HEK293 (cell line): ENCODE measurements around the gene PRKCE.
A peak's percentile ranks its signal among the peaks of the same experiment; 100 is the strongest.

Experiments
- CTCF ChIA-PET: fragments of 350-600 bp; formaldehyde crosslinking; extraction: SDS; loops from one replicate; lab custom pipeline; 2021; ENCODE audit warnings: antibody characterized with exemption; lab: Yijun Ruan, JAX
- POLR2A ChIA-PET: fragments of 300-600 bp; formaldehyde crosslinking; extraction: SDS; loops from one replicate; lab custom pipeline; 2020; ENCODE audit warnings: antibody characterized with exemption, inconsistent platforms; lab: Yijun Ruan, JAX
- H3K27ac ChIP-seq: fragments of 200-500 bp; sonication (Bioruptor generic); 2 replicates; pipeline ENCODE4 v1.5.1; 2014; ENCODE audit warnings: low read depth, low read length, control low read depth, inconsistent platforms; ENCODE audit errors: extremely low read depth
- H3K36me3 ChIP-seq, 2 experiments: fragments of 200-500 bp in 1 of 2; sonication (Bioruptor generic) in 1 of 2; 1 replicate in 1 of 2; 2 replicates in 1 of 2; pipeline ENCODE4 v1.5.1; 2014 to 2017; ENCODE audit warnings: inconsistent platforms in 2 of 2, low read length in 2 of 2; ENCODE audit not compliant: control insufficient read depth in 2 of 2, insufficient read depth in 1 of 2
- H3K4me1 ChIP-seq: fragments of 200-500 bp; sonication (Bioruptor generic); 2 replicates; pipeline ENCODE4 v1.5.1; 2014; ENCODE audit warnings: mild to moderate bottlenecking, low read length, inconsistent platforms; ENCODE audit not compliant: control insufficient read depth, insufficient read depth
- H3K4me3 ChIP-seq: 2 replicates; pipeline ENCODE4 v1.5.1; 2011; ENCODE audit warnings: low read depth, mild to moderate bottlenecking, control low read depth, low read length, moderate library complexity
- H3K9me3 ChIP-seq: fragments of 200-500 bp; sonication (Bioruptor generic); 2 replicates; pipeline ENCODE4 v1.5.1; 2014; ENCODE audit warnings: low read depth, low read length, inconsistent platforms; ENCODE audit not compliant: control insufficient read depth, insufficient read depth
- FEZF1 ChIP-seq: fragments of 450-650 bp; formaldehyde crosslinking; IDR thresholded peaks from 2 replicates; pipeline ENCODE4 v1.5.1; 2016; ENCODE audit warnings: missing biosample characterization, missing genetic modification characterization
- IKZF3 ChIP-seq: fragments of 450-650 bp; IDR thresholded peaks from 2 replicates; pipeline ENCODE4 v1.5.0; 2018; ENCODE audit warnings: missing biosample characterization, mild to moderate bottlenecking, missing genetic modification characterization, moderate library complexity
- KLF1 ChIP-seq: fragments of 450-650 bp; formaldehyde crosslinking; IDR thresholded peaks from 2 replicates; pipeline ENCODE4 v1.5.1; 2016; ENCODE audit warnings: missing biosample characterization, missing genetic modification characterization
- REPIN1 ChIP-seq: fragments of 450-650 bp; formaldehyde crosslinking; IDR thresholded peaks from 2 replicates; pipeline ENCODE4 v1.5.1; 2017; ENCODE audit warnings: missing biosample characterization, missing genetic modification characterization, low read depth
- SALL2 ChIP-seq: fragments of 450-650 bp; formaldehyde crosslinking; IDR thresholded peaks from 2 replicates; pipeline ENCODE4 v1.5.0; 2017; ENCODE audit warnings: missing biosample characterization, mild to moderate bottlenecking, missing genetic modification characterization, borderline replicate concordance
- SETDB1 ChIP-seq: IDR thresholded peaks from one replicate; pipeline ENCODE4 v1.6.1; 2017; ENCODE audit warnings: mild to moderate bottlenecking, low read length, moderate library complexity, mixed read lengths; ENCODE audit not compliant: insufficient read length
- ZBTB1 ChIP-seq: fragments of 450-650 bp; formaldehyde crosslinking; IDR thresholded peaks from 2 replicates; pipeline ENCODE4 v1.5.1; 2016; ENCODE audit warnings: missing biosample characterization, missing genetic modification characterization
- ZBTB21 ChIP-seq: fragments of 450-650 bp; formaldehyde crosslinking; IDR thresholded peaks from 2 replicates; pipeline ENCODE4 v1.5.1; 2017; ENCODE audit warnings: missing biosample characterization, missing genetic modification characterization
- ZBTB8A ChIP-seq: fragments of 450-650 bp; formaldehyde crosslinking; IDR thresholded peaks from 2 replicates; pipeline ENCODE4 v1.5.1; 2016; ENCODE audit warnings: missing biosample characterization, missing genetic modification characterization
- ZFHX2 ChIP-seq: fragments of 450-650 bp; formaldehyde crosslinking; conservative IDR thresholded peaks from 2 replicates; pipeline ENCODE4 v1.5.1; 2016; ENCODE audit warnings: missing biosample characterization, missing genetic modification characterization
- ZIC2 ChIP-seq: fragments of 450-650 bp; formaldehyde crosslinking; IDR thresholded peaks from 2 replicates; pipeline ENCODE4 v1.5.1; 2016; ENCODE audit warnings: missing biosample characterization, missing genetic modification characterization
- ZNF112 ChIP-seq: fragments of 450-650 bp; formaldehyde crosslinking; IDR thresholded peaks from 2 replicates; pipeline ENCODE4 v1.5.0; 2017; ENCODE audit warnings: missing biosample characterization, missing genetic modification characterization
- ZNF157 ChIP-seq: fragments of 450-650 bp; formaldehyde crosslinking; IDR thresholded peaks from 2 replicates; pipeline ENCODE4 v1.5.1; 2016; ENCODE audit warnings: missing biosample characterization, missing genetic modification characterization
- ZNF335 ChIP-seq: fragments of 450-650 bp; formaldehyde crosslinking; conservative IDR thresholded peaks from 2 replicates; pipeline ENCODE4 v1.5.1; 2016; ENCODE audit warnings: missing biosample characterization, missing genetic modification characterization
- ZNF341 ChIP-seq: fragments of 450-650 bp; formaldehyde crosslinking; IDR thresholded peaks from 2 replicates; pipeline ENCODE4; 2016; ENCODE audit warnings: low read depth, missing biosample characterization, missing genetic modification characterization
- ZNF501 ChIP-seq: fragments of 450-650 bp; formaldehyde crosslinking; IDR thresholded peaks from 2 replicates; pipeline ENCODE4 v1.5.1; 2016; ENCODE audit warnings: missing biosample characterization, missing genetic modification characterization
- ZNF561 ChIP-seq: fragments of 450-650 bp; IDR thresholded peaks from 2 replicates; pipeline ENCODE4 v1.5.1; 2018; ENCODE audit warnings: missing biosample characterization, missing genetic modification characterization, borderline replicate concordance
- ZNF571 ChIP-seq: fragments of 450-650 bp; formaldehyde crosslinking; IDR thresholded peaks from 2 replicates; pipeline ENCODE4 v1.5.0; 2017; ENCODE audit warnings: missing biosample characterization, missing genetic modification characterization
- ZNF596 ChIP-seq: fragments of 450-650 bp; IDR thresholded peaks from 2 replicates; pipeline ENCODE4 v1.5.0; 2018; ENCODE audit warnings: missing biosample characterization, mild to moderate bottlenecking, missing genetic modification characterization, moderate library complexity
- ZSCAN23 ChIP-seq: fragments of 450-650 bp; formaldehyde crosslinking; IDR thresholded peaks from 2 replicates; pipeline ENCODE4 v1.5.1; 2016; ENCODE audit warnings: missing biosample characterization, missing genetic modification characterization
- TF ChIP-seq, protein P1 (sequence below): fragments of 450-650 bp; formaldehyde crosslinking; IDR thresholded peaks from 2 replicates; pipeline ENCODE4 v1.5.1; 2016; ENCODE audit warnings: missing biosample characterization, missing genetic modification characterization
- TF ChIP-seq, protein P2 (sequence below): fragments of 450-650 bp; formaldehyde crosslinking; IDR thresholded peaks from 2 replicates; pipeline ENCODE4 v1.5.1; 2016; ENCODE audit warnings: missing biosample characterization, missing genetic modification characterization
- TF ChIP-seq, protein P3 (sequence below): fragments of 450-650 bp; formaldehyde crosslinking; IDR thresholded peaks from 2 replicates; pipeline ENCODE4 v1.5.1; 2017; ENCODE audit warnings: missing biosample characterization, missing genetic modification characterization
- TF ChIP-seq, protein P4 (sequence below): fragments of 450-650 bp; formaldehyde crosslinking; conservative IDR thresholded peaks from 2 replicates; pipeline ENCODE4 v1.5.1; 2016; ENCODE audit warnings: low read depth, missing biosample characterization, missing genetic modification characterization

PRKCE gene

DNA sequence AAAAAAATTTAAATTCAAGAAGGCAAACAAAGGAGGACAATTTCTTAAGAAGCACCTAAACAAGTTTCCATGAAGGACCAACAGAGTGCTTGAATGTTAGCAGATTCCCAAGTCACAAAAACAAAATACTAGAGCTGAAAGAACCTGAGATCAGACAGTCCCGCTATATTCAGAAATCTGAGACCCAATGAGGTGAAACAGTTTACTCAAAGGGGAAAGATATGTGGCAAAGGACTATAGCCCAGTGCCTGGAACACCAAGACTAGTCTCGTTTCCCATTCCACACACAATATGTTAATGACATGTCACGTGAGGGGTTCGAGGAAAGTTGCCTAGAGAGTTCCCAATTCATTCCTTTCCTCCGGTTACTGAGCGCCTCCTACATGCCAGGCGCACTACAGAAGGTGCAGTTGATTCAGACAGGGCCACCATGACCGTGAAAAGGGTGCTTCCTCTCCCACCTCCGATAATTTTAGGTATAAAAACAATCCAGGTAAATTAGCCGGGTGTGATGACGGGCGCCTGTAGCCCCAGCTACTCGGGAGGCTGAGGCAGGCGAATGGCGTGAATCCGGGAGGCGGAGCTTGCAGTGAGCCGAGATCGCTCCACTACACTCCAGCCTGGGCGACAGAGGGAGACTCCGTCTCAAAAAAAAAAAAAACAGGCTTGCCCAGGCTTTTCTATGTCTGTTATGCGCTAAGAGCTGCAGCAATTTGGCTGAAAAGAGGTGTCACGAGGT lies 41.0 kb upstream of the PRKCE start (continued):
- TF ChIP-seq, protein P1, sequence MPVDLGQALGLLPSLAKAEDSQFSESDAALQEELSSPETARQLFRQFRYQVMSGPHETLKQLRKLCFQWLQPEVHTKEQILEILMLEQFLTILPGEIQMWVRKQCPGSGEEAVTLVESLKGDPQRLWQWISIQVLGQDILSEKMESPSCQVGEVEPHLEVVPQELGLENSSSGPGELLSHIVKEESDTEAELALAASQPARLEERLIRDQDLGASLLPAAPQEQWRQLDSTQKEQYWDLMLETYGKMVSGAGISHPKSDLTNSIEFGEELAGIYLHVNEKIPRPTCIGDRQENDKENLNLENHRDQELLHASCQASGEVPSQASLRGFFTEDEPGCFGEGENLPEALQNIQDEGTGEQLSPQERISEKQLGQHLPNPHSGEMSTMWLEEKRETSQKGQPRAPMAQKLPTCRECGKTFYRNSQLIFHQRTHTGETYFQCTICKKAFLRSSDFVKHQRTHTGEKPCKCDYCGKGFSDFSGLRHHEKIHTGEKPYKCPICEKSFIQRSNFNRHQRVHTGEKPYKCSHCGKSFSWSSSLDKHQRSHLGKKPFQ (tag by site-specific recombination) = peak; percentile 55; the same call in 1 of the 2 replicates
- TF ChIP-seq ZNF112 (tag by site-specific recombination) (no peak), ZBTB1 (no peak), FEZF1 (no peak), ZBTB21 (no peak), KLF1 (tag by site-specific recombination) (no peak), ZBTB8A (peak; percentile 74), ZNF596 (tag by site-specific recombination) (no peak), ZNF335 (tag by site-specific recombination) (peak; percentile 94), SETDB1 (no peak), IKZF3 (tag by site-specific recombination) (peak; percentile 84), ZNF501 (0 out of 2 replicates have a peak, but pooled peaks have one; percentile 17)
- TF ChIP-seq, protein P2, sequence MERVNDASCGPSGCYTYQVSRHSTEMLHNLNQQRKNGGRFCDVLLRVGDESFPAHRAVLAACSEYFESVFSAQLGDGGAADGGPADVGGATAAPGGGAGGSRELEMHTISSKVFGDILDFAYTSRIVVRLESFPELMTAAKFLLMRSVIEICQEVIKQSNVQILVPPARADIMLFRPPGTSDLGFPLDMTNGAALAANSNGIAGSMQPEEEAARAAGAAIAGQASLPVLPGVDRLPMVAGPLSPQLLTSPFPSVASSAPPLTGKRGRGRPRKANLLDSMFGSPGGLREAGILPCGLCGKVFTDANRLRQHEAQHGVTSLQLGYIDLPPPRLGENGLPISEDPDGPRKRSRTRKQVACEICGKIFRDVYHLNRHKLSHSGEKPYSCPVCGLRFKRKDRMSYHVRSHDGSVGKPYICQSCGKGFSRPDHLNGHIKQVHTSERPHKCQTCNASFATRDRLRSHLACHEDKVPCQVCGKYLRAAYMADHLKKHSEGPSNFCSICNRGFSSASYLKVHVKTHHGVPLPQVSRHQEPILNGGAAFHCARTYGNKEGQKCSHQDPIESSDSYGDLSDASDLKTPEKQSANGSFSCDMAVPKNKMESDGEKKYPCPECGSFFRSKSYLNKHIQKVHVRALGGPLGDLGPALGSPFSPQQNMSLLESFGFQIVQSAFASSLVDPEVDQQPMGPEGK (tag by site-specific recombination) = no peak
- TF ChIP-seq, protein P3, sequence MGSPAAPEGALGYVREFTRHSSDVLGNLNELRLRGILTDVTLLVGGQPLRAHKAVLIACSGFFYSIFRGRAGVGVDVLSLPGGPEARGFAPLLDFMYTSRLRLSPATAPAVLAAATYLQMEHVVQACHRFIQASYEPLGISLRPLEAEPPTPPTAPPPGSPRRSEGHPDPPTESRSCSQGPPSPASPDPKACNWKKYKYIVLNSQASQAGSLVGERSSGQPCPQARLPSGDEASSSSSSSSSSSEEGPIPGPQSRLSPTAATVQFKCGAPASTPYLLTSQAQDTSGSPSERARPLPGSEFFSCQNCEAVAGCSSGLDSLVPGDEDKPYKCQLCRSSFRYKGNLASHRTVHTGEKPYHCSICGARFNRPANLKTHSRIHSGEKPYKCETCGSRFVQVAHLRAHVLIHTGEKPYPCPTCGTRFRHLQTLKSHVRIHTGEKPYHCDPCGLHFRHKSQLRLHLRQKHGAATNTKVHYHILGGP (tag by site-specific recombination) = peak; percentile 100

DNA sequence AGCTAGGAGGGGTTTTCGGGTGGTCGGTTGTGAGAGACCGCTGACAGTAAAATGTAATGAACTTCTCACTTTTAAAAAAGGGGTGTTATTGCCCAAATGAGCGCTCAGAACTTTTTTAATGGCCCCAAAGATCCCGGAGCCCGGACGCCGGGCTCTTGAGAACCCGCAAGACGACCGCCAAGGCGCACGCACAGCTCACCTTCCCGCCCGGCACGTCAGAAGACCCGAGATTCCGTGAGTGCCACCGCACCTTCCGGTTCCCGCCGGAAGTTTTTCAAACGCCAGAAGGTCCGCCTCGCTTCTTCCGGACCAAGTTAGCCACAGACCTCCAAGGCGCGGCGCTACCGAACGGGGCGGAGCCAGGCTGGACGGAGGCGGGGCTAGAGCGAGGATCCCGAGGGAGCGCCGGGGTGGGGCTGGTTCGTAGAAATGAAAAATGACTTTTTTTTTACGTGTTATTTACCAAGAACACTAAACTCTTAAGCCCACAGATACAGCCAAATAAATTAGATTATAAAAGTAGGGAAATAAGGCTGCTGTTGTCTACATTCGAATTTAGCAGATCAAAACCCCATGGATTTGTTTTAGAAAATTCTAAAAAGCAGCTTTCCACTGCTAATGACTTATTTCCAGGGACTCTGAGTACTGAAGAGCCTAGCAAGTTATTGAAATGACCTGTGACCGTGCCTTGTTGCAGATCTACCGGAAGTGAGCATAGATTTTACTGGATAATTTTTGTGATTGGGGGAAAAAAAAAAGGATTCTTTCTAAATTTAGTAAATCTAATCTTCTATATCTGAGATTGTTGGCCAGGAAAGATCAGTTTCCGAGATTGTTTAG lies 40.2 kb upstream of the PRKCE start, which contains the start of gene SRBD1:
TSS of gene SRBD1 (minus strand) at position 248 of the 840 bp plus-strand sequence. CDS start 5,826 bp downstream, outside the sequence.
- CTCF ChIA-PET = interaction anchor here (0.6 to 0.7 kb wide), 5 partner anchors 17 to 906 kb away, joined by 3 to 4 read pairs (median 3); no protein-coding TSS in a partner anchor
- TF ChIP-seq ZNF157 (tag by site-specific recombination) = no peak
- TF ChIP-seq, protein P4, sequence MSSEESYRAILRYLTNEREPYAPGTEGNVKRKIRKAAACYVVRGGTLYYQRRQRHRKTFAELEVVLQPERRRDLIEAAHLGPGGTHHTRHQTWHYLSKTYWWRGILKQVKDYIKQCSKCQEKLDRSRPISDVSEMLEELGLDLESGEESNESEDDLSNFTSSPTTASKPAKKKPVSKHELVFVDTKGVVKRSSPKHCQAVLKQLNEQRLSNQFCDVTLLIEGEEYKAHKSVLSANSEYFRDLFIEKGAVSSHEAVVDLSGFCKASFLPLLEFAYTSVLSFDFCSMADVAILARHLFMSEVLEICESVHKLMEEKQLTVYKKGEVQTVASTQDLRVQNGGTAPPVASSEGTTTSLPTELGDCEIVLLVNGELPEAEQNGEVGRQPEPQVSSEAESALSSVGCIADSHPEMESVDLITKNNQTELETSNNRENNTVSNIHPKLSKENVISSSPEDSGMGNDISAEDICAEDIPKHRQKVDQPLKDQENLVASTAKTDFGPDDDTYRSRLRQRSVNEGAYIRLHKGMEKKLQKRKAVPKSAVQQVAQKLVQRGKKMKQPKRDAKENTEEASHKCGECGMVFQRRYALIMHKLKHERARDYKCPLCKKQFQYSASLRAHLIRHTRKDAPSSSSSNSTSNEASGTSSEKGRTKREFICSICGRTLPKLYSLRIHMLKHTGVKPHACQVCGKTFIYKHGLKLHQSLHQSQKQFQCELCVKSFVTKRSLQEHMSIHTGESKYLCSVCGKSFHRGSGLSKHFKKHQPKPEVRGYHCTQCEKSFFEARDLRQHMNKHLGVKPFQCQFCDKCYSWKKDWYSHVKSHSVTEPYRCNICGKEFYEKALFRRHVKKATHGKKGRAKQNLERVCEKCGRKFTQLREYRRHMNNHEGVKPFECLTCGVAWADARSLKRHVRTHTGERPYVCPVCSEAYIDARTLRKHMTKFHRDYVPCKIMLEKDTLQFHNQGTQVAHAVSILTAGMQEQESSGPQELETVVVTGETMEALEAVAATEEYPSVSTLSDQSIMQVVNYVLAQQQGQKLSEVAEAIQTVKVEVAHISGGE (tag by site-specific recombination) = peak; percentile 98
- TF ChIP-seq ZSCAN23 = no peak
- TF ChIP-seq ZNF571 (tag by site-specific recombination) = no peak
- no peak for TF ChIP-seq ZIC2 (tag by site-specific recombination)
- TF ChIP-seq REPIN1 (tag by site-specific recombination) = no peak
- TF ChIP-seq, protein P2 (tag by site-specific recombination) = no peak
- TF ChIP-seq SALL2 (tag by site-specific recombination) = no peak
- TF ChIP-seq ZNF561 (tag by site-specific recombination) = 0 out of 2 replicates have a peak, but pooled peaks have one; percentile 23
- TF ChIP-seq ZFHX2 (tag by site-specific recombination) = no peak
- no peak for TF ChIP-seq ZNF341 (tag by site-specific recombination)

More for the DNA sequence above, 40.2 kb upstream of the PRKCE start, which contains the start of gene SRBD1:
- Histone ChIP-seq H3K9me3 (no peaks in the 10 kb centered on the region), H3K4me3 (peak within 1 kb of the TSS; percentile 92), H3K4me1 (peaks cover 19% of the 10 kb centered on the region), H3K27ac (peak within 1 kb of the TSS; percentile 70), H3K36me3 (no peaks in the 10 kb centered on the region; a peak in 1 of 3 replicates)
- POLR2A ChIA-PET = interaction anchor here (0.6 to 1.4 kb wide), 7 partner anchors 15 to 936 kb away, joined by 3 to 8 read pairs (median 3); no protein-coding TSS in a partner anchor
